Fibroblast of lung (primary cell): ENCODE results near the gene AQP12B. TPM values are rescaled to one million over a fixed set of nuclear protein-coding genes. Genes with fewer than 3 reads are reported as not detected.
A peak's percentile ranks its signal among the peaks of the same experiment; 100 is the strongest.

Experiments used
- DNase-seq, 2 donors: peaks; one replicate each; pipeline versions ENCODE4 v3.0.0 to v3.0.0-alpha.2; 2010; ENCODE audit warnings: low read depth in 2 of 2
- H2AFZ ChIP-seq: 2 replicates; pipeline ENCODE4 v1.5.1; 2012; ENCODE audit warnings: low read length, control low read depth, inconsistent platforms
- H3K27ac ChIP-seq: 2 replicates; pipeline ENCODE4 v1.5.1; 2011; ENCODE audit warnings: low read length, control low read depth; ENCODE audit not compliant: insufficient read depth
- H3K27me3 ChIP-seq: 2 replicates; pipeline ENCODE4 v1.5.1; 2011; ENCODE audit warnings: mild to moderate bottlenecking, low read length; ENCODE audit not compliant: control insufficient read depth, insufficient read depth
- H3K36me3 ChIP-seq: 2 replicates; pipeline ENCODE4 v1.5.1; 2011; ENCODE audit warnings: low read length; ENCODE audit not compliant: control insufficient read depth, insufficient read depth
- H3K4me1 ChIP-seq: 2 replicates; pipeline ENCODE4 v1.5.1; 2011; ENCODE audit warnings: low read length; ENCODE audit not compliant: control insufficient read depth, insufficient read depth; ENCODE audit errors: extremely low read depth
- H3K4me2 ChIP-seq: 2 replicates; pipeline ENCODE4 v1.5.1; 2011; ENCODE audit warnings: low read length, control low read depth; ENCODE audit not compliant: insufficient read depth; ENCODE audit errors: extremely low read depth
- H3K4me3 ChIP-seq, 4 experiments: fragments of 200-600 bp in 1 of 4; sonication (generic) in 1 of 4; replicated peaks in 1 of 4; 2 replicates each; pipeline ENCODE4 v1.5.1; 2011 to 2016; ENCODE audit warnings: low read length in 4 of 4, low read depth in 3 of 4, mild to moderate bottlenecking in 3 of 4, control low read depth in 2 of 4, inconsistent platforms in 1 of 4, mixed read lengths in 1 of 4; ENCODE audit not compliant: insufficient read depth in 1 of 4; ENCODE audit errors: control extremely low read depth in 1 of 4
- H3K79me2 ChIP-seq: 2 replicates; pipeline ENCODE4 v1.5.1; 2012; ENCODE audit warnings: mild to moderate bottlenecking, low read length, inconsistent platforms; ENCODE audit not compliant: control insufficient read depth, insufficient read depth
- H3K9ac ChIP-seq: 2 replicates; pipeline ENCODE4 v1.5.1; 2011; ENCODE audit warnings: mild to moderate bottlenecking, low read length, control low read depth; ENCODE audit not compliant: insufficient read depth
- H3K9me3 ChIP-seq: 2 replicates; pipeline ENCODE4 v1.5.1; 2012; ENCODE audit warnings: low read depth, low read length; ENCODE audit not compliant: control insufficient read depth, insufficient read depth
- H4K20me1 ChIP-seq: 2 replicates; pipeline ENCODE4 v1.5.1; 2011; ENCODE audit warnings: low read length; ENCODE audit not compliant: control insufficient read depth, insufficient read depth; ENCODE audit errors: extremely low read depth
- EZH2 ChIP-seq: IDR thresholded peaks from 2 replicates; pipeline ENCODE4 v1.5.1; 2012; ENCODE audit warnings: low read length, control low read depth, mild to moderate bottlenecking; ENCODE audit errors: missing control alignments
- polyA plus RNA-seq, 2 donors: library from polyadenylated mRNA; depleted of rRNA in 1 of 2; stranded (reverse) in 1 of 2; unstranded in 1 of 2; fragments of >200 nt; gene quantifications; 2 replicates each; pipeline ENCODE4 v1.2.1, GENCODE V29; 2011 to 2012; ENCODE audit warnings: missing spikeins in 1 of 2
- total RNA-seq: library from RNA; depleted of rRNA; stranded (reverse); fragments of >200 nt; gene quantifications from 2 replicates; pipeline ENCODE4 v1.2.1, GENCODE V29; 2014
- TF ChIP-seq, protein P1 (sequence below), 2 donors: IDR thresholded peaks in 1 of 2; conservative IDR thresholded peaks in 1 of 2; 1 replicate in 1 of 2; 2 replicates in 1 of 2; pipeline ENCODE4 v1.5.1; 2011 to 2012; ENCODE audit warnings: low read length in 2 of 2, control low read depth in 1 of 2, inconsistent platforms in 1 of 2, low read depth in 1 of 2, mild to moderate bottlenecking in 1 of 2

AQP12B gene
- total and polyA plus RNA-seq, 2 donors (not counting 1 experiment from before 2014, with no cell fraction given): not detected

DNA sequence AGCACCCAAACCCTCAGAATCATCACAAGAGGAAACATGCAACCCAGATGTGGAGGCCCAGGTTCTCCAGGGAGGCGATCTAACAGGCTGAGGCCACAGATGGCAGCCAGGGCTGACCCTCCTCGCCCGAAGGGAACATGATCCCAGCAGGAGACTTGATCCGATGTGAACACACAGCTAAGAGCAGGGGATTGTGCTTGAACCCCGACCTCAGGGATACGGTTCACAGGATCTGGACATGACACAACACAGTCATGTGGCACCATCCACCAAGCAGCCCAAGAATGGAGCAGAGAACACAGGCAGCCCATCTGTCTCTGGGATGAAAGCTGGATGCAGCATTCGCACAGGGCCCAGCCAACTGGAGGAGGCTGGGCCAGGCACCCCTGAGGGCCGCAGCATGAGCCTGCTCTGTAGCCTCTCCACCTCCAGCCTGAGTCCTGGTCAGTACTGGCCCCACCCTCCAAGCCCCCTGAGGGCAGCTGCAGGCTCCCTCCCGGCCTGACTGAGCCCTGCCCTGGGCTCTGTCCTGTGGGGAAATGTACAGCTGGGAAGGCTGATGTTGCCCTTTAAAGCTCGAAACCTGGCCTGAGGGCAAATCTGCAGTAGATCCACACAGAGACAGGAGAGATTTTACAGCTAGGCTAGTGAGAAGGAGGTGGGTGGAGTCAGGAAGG lies 48.0 kb upstream of the AQP12B start:
- Histone ChIP-seq H3K36me3 (no peaks in the 10 kb centered on the region), H3K9me3 (no peaks in the 10 kb centered on the region), H3K79me2 (no peaks in the 10 kb centered on the region), H3K27ac (no peak overlapping the region), H4K20me1 (no peaks in the 10 kb centered on the region), H3K27me3 (no peaks in the 10 kb centered on the region), H2AFZ (no peak overlapping the region), H3K4me3 (no peak overlapping the region), H3K4me2 (no peak overlapping the region), H3K9ac (no peak overlapping the region), H3K4me1 (no peaks in the 10 kb centered on the region)
- no peak for DNase-seq
- TF ChIP-seq EZH2: peak; percentile 5
- TF ChIP-seq, protein P1, sequence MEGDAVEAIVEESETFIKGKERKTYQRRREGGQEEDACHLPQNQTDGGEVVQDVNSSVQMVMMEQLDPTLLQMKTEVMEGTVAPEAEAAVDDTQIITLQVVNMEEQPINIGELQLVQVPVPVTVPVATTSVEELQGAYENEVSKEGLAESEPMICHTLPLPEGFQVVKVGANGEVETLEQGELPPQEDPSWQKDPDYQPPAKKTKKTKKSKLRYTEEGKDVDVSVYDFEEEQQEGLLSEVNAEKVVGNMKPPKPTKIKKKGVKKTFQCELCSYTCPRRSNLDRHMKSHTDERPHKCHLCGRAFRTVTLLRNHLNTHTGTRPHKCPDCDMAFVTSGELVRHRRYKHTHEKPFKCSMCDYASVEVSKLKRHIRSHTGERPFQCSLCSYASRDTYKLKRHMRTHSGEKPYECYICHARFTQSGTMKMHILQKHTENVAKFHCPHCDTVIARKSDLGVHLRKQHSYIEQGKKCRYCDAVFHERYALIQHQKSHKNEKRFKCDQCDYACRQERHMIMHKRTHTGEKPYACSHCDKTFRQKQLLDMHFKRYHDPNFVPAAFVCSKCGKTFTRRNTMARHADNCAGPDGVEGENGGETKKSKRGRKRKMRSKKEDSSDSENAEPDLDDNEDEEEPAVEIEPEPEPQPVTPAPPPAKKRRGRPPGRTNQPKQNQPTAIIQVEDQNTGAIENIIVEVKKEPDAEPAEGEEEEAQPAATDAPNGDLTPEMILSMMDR (conservative IDR thresholded peaks at IDR 0.05 in 1 of 2, IDR thresholded peaks at IDR 0.05 in 1 of 2; ENCODE audit: low read depth in 1 of 2, low read length in 2 of 2): no peak

DNA sequence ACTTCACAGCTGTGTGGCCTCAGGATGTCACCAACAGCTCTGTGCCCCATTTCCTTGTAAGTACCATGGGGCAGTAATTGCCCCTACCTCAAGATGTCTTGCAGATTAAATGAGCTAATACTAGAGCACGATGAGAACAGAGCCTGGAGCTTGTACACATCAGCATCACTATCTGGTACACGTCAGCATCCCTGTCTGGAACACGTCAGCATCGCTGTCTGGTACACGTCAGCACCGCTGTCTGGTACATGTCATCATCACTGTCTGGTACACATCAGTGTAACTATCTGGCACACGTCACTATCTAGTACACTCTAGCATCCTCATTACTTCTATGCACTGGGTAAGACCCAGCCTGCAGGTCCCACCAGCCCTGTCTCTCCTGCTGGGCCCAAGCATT lies 46.1 kb upstream of the AQP12B start:
- H3K36me3 ChIP-seq: no peaks in the 10 kb centered on the region
- H2AFZ ChIP-seq: no peak overlapping the region
- H3K4me1 ChIP-seq: no peaks in the 10 kb centered on the region
- no peaks in the 10 kb centered on the region for H3K27me3 ChIP-seq
- peak in 1 of 2 donors; percentile 12 for DNase-seq
- H3K27ac ChIP-seq: no peak overlapping the region
- TF ChIP-seq EZH2: no peak
- TF ChIP-seq, protein P1 (conservative IDR thresholded peaks at IDR 0.05 in 1 of 2, IDR thresholded peaks at IDR 0.05 in 1 of 2; ENCODE audit: low read depth in 1 of 2, low read length in 2 of 2): no peak
- no peaks in the 10 kb centered on the region for H3K79me2 ChIP-seq
- no peaks in the 10 kb centered on the region for H3K9me3 ChIP-seq
- no peak overlapping the region for H3K9ac ChIP-seq
- H3K4me3 ChIP-seq: no peak overlapping the region
- H4K20me1 ChIP-seq: no peaks in the 10 kb centered on the region
- no peak overlapping the region for H3K4me2 ChIP-seq

DNA sequence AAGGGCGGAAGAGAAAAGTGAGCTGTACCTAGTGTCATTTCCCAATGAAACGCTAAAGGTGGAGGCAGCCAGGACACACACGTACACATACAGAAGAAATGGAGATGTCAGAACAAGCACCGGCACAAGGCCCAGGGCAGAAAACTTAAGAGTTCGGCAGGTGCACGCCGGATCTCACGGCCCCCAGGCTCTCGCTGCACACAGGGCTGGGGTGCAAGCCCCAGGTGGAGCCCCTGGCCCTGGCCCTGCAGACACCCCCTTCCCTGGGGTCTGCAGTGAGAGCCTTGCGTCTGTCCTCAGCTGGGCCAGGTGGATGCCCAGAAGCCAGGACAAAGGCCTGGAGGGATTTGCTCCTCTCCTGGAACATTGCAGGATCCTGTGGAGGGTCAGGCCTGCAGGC lies 45.7 kb upstream of the AQP12B start:
- no peak overlapping the region for H3K27ac ChIP-seq
- H3K27me3 ChIP-seq: no peaks in the 10 kb centered on the region
- no peaks in the 10 kb centered on the region for H3K4me1 ChIP-seq
- no peak overlapping the region for H3K9ac ChIP-seq
- no peaks in the 10 kb centered on the region for H3K9me3 ChIP-seq
- DNase-seq: no peak
- H3K79me2 ChIP-seq: no peaks in the 10 kb centered on the region
- no peaks in the 10 kb centered on the region for H4K20me1 ChIP-seq
- H2AFZ ChIP-seq: no peak overlapping the region
- TF ChIP-seq, protein P1 (conservative IDR thresholded peaks at IDR 0.05 in 1 of 2, IDR thresholded peaks at IDR 0.05 in 1 of 2; ENCODE audit: low read depth in 1 of 2, low read length in 2 of 2): no peak
- no peak for TF ChIP-seq EZH2
- H3K36me3 ChIP-seq: no peaks in the 10 kb centered on the region
- no peak overlapping the region for H3K4me3 ChIP-seq
- no peak overlapping the region for H3K4me2 ChIP-seq
